ENCODE measurements around the gene ADRA1B.

- TF ChIP-seq, protein P1, sequence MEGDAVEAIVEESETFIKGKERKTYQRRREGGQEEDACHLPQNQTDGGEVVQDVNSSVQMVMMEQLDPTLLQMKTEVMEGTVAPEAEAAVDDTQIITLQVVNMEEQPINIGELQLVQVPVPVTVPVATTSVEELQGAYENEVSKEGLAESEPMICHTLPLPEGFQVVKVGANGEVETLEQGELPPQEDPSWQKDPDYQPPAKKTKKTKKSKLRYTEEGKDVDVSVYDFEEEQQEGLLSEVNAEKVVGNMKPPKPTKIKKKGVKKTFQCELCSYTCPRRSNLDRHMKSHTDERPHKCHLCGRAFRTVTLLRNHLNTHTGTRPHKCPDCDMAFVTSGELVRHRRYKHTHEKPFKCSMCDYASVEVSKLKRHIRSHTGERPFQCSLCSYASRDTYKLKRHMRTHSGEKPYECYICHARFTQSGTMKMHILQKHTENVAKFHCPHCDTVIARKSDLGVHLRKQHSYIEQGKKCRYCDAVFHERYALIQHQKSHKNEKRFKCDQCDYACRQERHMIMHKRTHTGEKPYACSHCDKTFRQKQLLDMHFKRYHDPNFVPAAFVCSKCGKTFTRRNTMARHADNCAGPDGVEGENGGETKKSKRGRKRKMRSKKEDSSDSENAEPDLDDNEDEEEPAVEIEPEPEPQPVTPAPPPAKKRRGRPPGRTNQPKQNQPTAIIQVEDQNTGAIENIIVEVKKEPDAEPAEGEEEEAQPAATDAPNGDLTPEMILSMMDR (IDR thresholded peaks at IDR 0.05) = no peak
- no peak for TF ChIP-seq POLR2A (IDR thresholded peaks at IDR 0.05)
Observed at GRCh38 chr5:159910207-159910842, 6.0 kb upstream of the ADRA1B start.
